ENCODE measurements around the gene SWAP70.
"Not testable (repeated sequence)": the region's sequence is repeated elsewhere in the genome, so short reads cannot be mapped to it uniquely, and the experiment has no call there.

SWAP70 gene

GRCh38 chr11:9689721-9690120 is 25.8 kb downstream of the SWAP70 start:
- DNase-seq (ENCODE audit: low read depth), result no peak
- TF ChIP-seq CTCF (IDR thresholded peaks at IDR 0.05; ENCODE audit: insufficient read depth, low read depth, low read length, missing control alignments), result no peak
- H3K4me3 ChIP-seq (ENCODE audit: low read length), result no peak overlapping the region

GRCh38 chr11:9691865-9692264 is 28.0 kb downstream of the SWAP70 start:
- no peak overlapping the region for H3K4me3 ChIP-seq (ENCODE audit: low read length)
- peak; percentile 80 for DNase-seq (ENCODE audit: low read depth)
- no peak for TF ChIP-seq CTCF (IDR thresholded peaks at IDR 0.05; ENCODE audit: insufficient read depth, low read depth, low read length, missing control alignments)

GRCh38 chr11:9692691-9693090 is 28.8 kb downstream of the SWAP70 start:
- H3K4me3 ChIP-seq (ENCODE audit: low read length), result no peak overlapping the region
- no peak for TF ChIP-seq CTCF (IDR thresholded peaks at IDR 0.05; ENCODE audit: insufficient read depth, low read depth, low read length, missing control alignments)
- DNase-seq (ENCODE audit: low read depth), result no peak

GRCh38 chr11:9693801-9694553 is 30.1 kb downstream of the SWAP70 start:
- no peak for TF ChIP-seq CTCF (IDR thresholded peaks at IDR 0.05; ENCODE audit: insufficient read depth, low read depth, low read length, missing control alignments)
- H3K4me3 ChIP-seq (ENCODE audit: low read length), result no peak overlapping the region
- peak; percentile 77 for DNase-seq (ENCODE audit: low read depth)

GRCh38 chr11:9695228-9695627 is 31.4 kb downstream of the SWAP70 start:
- H3K4me3 ChIP-seq (ENCODE audit: low read length); DNase-seq (ENCODE audit: low read depth): not testable (repeated sequence)

GRCh38 chr11:9697766-9698165 is 33.9 kb downstream of the SWAP70 start:
- no peak overlapping the region for H3K4me3 ChIP-seq (ENCODE audit: low read length)
- TF ChIP-seq CTCF (IDR thresholded peaks at IDR 0.05; ENCODE audit: insufficient read depth, low read depth, low read length, missing control alignments), result no peak

GRCh38 chr11:9700105-9700801 is 36.4 kb downstream of the SWAP70 start:
- TF ChIP-seq CTCF (IDR thresholded peaks at IDR 0.05; ENCODE audit: insufficient read depth, low read depth, low read length, missing control alignments), result no peak
- no peak for DNase-seq (ENCODE audit: low read depth)
- no peak overlapping the region for H3K4me3 ChIP-seq (ENCODE audit: low read length)

More at GRCh38 chr11:9697766-9698165, 33.9 kb downstream of the SWAP70 start:
- no peak for DNase-seq (ENCODE audit: low read depth)

Measured in epithelial cell of esophagus (primary cell).